ENCODE results near the gene ANKRD13C. TPM values are rescaled to one million over a fixed set of nuclear protein-coding genes. Genes with fewer than 3 reads are reported as not detected.
"Not testable (repeated sequence)": the region's sequence is repeated elsewhere in the genome, so short reads cannot be mapped to it uniquely, and the experiment has no call there.

ANKRD13C gene
- total RNA-seq, 1 experiment from 2014 or later = 14.4 TPM

GRCh38 chr1:70353044-70353443, 1.5 kb downstream of the ANKRD13C start:
- Mint-ChIP-seq H3K4me3 (ENCODE audit: unreplicated experiment) (peak overlapping the region; percentile 84), H3K27me3 (ENCODE audit: insufficient read depth, unreplicated experiment) (no peaks in the 10 kb centered on the region), H3K9me3 (ENCODE audit: unreplicated experiment) (no peaks in the 10 kb centered on the region), H3K27ac (ENCODE audit: unreplicated experiment) (peak overlapping the region; percentile 94), H3K4me1 (ENCODE audit: low read depth, unreplicated experiment) (peaks cover 13% of the 10 kb centered on the region), H3K36me3 (ENCODE audit: insufficient read depth, unreplicated experiment) (peaks cover 11% of the 10 kb centered on the region)
- ChIA-PET CTCF (no interaction called here), POLR2A (interaction anchor here (3.5 kb wide), 1 partner anchor 58 kb away, joined by 36 read pairs; the partner anchor contains the start of gene CTH)
- Histone ChIP-seq H3K36me3 (ENCODE audit: control insufficient read depth, insufficient read depth, low read length) (no peaks in the 10 kb centered on the region), H3K27me3 (replicated peaks; ENCODE audit: control insufficient read depth, insufficient read depth, low read length) (no peaks in the 10 kb centered on the region), H3K9me3 (no peaks in the 10 kb centered on the region), H3K4me1 (0 out of 2 replicates have a peak, but pooled peaks cover 8% of the 10 kb centered on the region), H3K4me3 (ENCODE audit: low read depth, low read length) (peak overlapping the region; percentile 94)
- intact Hi-C loops (cut with micrococcal nuclease; ENCODE audit: unreplicated experiment) = loop anchor here (5.0 kb wide), 1 partner anchor 131 kb away; the partner anchor contains the start of gene SRSF11
- TSS peak; percentile 38 for BruUV-seq (replicated peaks)
- no peak for DNase-seq
- TF ChIP-seq, protein P1, sequence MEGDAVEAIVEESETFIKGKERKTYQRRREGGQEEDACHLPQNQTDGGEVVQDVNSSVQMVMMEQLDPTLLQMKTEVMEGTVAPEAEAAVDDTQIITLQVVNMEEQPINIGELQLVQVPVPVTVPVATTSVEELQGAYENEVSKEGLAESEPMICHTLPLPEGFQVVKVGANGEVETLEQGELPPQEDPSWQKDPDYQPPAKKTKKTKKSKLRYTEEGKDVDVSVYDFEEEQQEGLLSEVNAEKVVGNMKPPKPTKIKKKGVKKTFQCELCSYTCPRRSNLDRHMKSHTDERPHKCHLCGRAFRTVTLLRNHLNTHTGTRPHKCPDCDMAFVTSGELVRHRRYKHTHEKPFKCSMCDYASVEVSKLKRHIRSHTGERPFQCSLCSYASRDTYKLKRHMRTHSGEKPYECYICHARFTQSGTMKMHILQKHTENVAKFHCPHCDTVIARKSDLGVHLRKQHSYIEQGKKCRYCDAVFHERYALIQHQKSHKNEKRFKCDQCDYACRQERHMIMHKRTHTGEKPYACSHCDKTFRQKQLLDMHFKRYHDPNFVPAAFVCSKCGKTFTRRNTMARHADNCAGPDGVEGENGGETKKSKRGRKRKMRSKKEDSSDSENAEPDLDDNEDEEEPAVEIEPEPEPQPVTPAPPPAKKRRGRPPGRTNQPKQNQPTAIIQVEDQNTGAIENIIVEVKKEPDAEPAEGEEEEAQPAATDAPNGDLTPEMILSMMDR (IDR thresholded peaks at IDR 0.05; ENCODE audit: insufficient read depth in 1 of 2, low read depth in 1 of 2, low read length in 1 of 2, severe bottlenecking in 1 of 2, unreplicated experiment in 1 of 2) = no peak

- H3K4me3 ChIP-seq (ENCODE audit: low read depth, low read length); H3K9me3 ChIP-seq; DNase-seq; H3K36me3 ChIP-seq (ENCODE audit: control insufficient read depth, insufficient read depth, low read length); H3K4me1 ChIP-seq; H3K4me3 Mint-ChIP-seq (ENCODE audit: unreplicated experiment); BruUV-seq (replicated peaks); H3K27ac Mint-ChIP-seq (ENCODE audit: unreplicated experiment); H3K36me3 Mint-ChIP-seq (ENCODE audit: insufficient read depth, unreplicated experiment); POLR2A ChIA-PET; CTCF ChIA-PET; H3K27me3 ChIP-seq (replicated peaks; ENCODE audit: control insufficient read depth, insufficient read depth, low read length); H3K9me3 Mint-ChIP-seq (ENCODE audit: unreplicated experiment); H3K4me1 Mint-ChIP-seq (ENCODE audit: low read depth, unreplicated experiment); H3K27me3 Mint-ChIP-seq (ENCODE audit: insufficient read depth, unreplicated experiment): not testable (repeated sequence)
- intact Hi-C loops (cut with micrococcal nuclease; ENCODE audit: unreplicated experiment) = loop anchor here (5.0 kb wide), 1 partner anchor 127 kb away; the partner anchor contains the start of gene SRSF11
Measured at GRCh38 chr1:70349799-70350198, 4.7 kb downstream of the ANKRD13C start.

GRCh38 chr1:70348399-70349165, 5.9 kb downstream of the ANKRD13C start:
- Histone ChIP-seq H3K4me1 (0 out of 2 replicates have a peak, but pooled peaks cover 8% of the 10 kb centered on the region), H3K4me3 (ENCODE audit: low read depth, low read length) (no peak overlapping the region), H3K36me3 (ENCODE audit: control insufficient read depth, insufficient read depth, low read length) (no peaks in the 10 kb centered on the region), H3K9me3 (no peaks in the 10 kb centered on the region), H3K27me3 (replicated peaks; ENCODE audit: control insufficient read depth, insufficient read depth, low read length) (no peaks in the 10 kb centered on the region)
- no TSS peak for BruUV-seq (replicated peaks)
- no peak for DNase-seq
- ChIA-PET CTCF (no interaction called here), POLR2A (no interaction called here)
- intact Hi-C loops (cut with micrococcal nuclease; ENCODE audit: unreplicated experiment) = no loop called here
- no peak overlapping the region for H3K27ac Mint-ChIP-seq (ENCODE audit: unreplicated experiment)
- H3K27me3 Mint-ChIP-seq (ENCODE audit: insufficient read depth, unreplicated experiment) = no peaks in the 10 kb centered on the region
- no peaks in the 10 kb centered on the region for H3K9me3 Mint-ChIP-seq (ENCODE audit: unreplicated experiment)
- peaks cover under 1% of the 10 kb centered on the region for H3K36me3 Mint-ChIP-seq (ENCODE audit: insufficient read depth, unreplicated experiment)
- H3K4me3 Mint-ChIP-seq (ENCODE audit: unreplicated experiment) = no peak overlapping the region
- H3K4me1 Mint-ChIP-seq (ENCODE audit: low read depth, unreplicated experiment) = no peaks in the 10 kb centered on the region
- TF ChIP-seq, protein P1 (IDR thresholded peaks at IDR 0.05; ENCODE audit: insufficient read depth in 1 of 2, low read depth in 1 of 2, low read length in 1 of 2, severe bottlenecking in 1 of 2, unreplicated experiment in 1 of 2) = no peak

- POLR2A ChIA-PET; BruUV-seq (replicated peaks); H3K9me3 ChIP-seq; H3K4me3 ChIP-seq (ENCODE audit: low read depth, low read length); H3K4me1 Mint-ChIP-seq (ENCODE audit: low read depth, unreplicated experiment); H3K4me3 Mint-ChIP-seq (ENCODE audit: unreplicated experiment); H3K27me3 ChIP-seq (replicated peaks; ENCODE audit: control insufficient read depth, insufficient read depth, low read length); H3K27ac Mint-ChIP-seq (ENCODE audit: unreplicated experiment); H3K36me3 ChIP-seq (ENCODE audit: control insufficient read depth, insufficient read depth, low read length); H3K9me3 Mint-ChIP-seq (ENCODE audit: unreplicated experiment); DNase-seq; CTCF ChIA-PET; H3K36me3 Mint-ChIP-seq (ENCODE audit: insufficient read depth, unreplicated experiment); H3K27me3 Mint-ChIP-seq (ENCODE audit: insufficient read depth, unreplicated experiment); H3K4me1 ChIP-seq: not testable (repeated sequence)
- intact Hi-C loops (cut with micrococcal nuclease; ENCODE audit: unreplicated experiment) = loop anchor here (1.0 kb wide), 1 partner anchor 23 kb away; no protein-coding TSS in a partner anchor
Measured at GRCh38 chr1:70339644-70340043, 14.9 kb downstream of the ANKRD13C start.

Measured in Caco-2 (cell line).